Fibroblast of the aortic adventitia (primary cell): Measurements from ENCODE around the gene SLC28A1. TPM values are rescaled to one million over a fixed set of nuclear protein-coding genes. Genes with fewer than 3 reads are reported as not detected.

Source experiments
- DNase-seq: peaks from one replicate; pipeline ENCODE4 v3.0.0-alpha.2; 2010; ENCODE audit warnings: low read depth
- H3K4me3 ChIP-seq: 2 replicates; pipeline ENCODE4 v1.5.1; 2011; ENCODE audit warnings: low read depth, mild to moderate bottlenecking, control low read depth, low read length, moderate library complexity
- CTCF ChIP-seq: IDR thresholded peaks from 2 replicates; pipeline ENCODE4 v1.5.1; 2011; ENCODE audit warnings: mild to moderate bottlenecking, low read length, control low read depth, inconsistent platforms; ENCODE audit not compliant: insufficient read depth
- total RNA-seq: library from RNA; depleted of rRNA; stranded (reverse); fragments of >200 nt; gene quantifications from 2 replicates; pipeline ENCODE4 v1.2.3, GENCODE V29; 2012; ENCODE audit warnings: low replicate concordance

Gene SLC28A1
- total RNA-seq, 1 donor: not detected

GRCh38 chr15:84960391-84961113 lies 76.1 kb downstream of the SLC28A1 start:
- no peak for TF ChIP-seq CTCF
- no peak for DNase-seq

GRCh38 chr15:84961114-84961452 lies 76.6 kb downstream of the SLC28A1 start:
- peak; percentile 74 for DNase-seq
- no peak for TF ChIP-seq CTCF
- no peak overlapping the region for H3K4me3 ChIP-seq

More at GRCh38 chr15:84960391-84961113, 76.1 kb downstream of the SLC28A1 start:
- H3K4me3 ChIP-seq: no peak overlapping the region

GRCh38 chr15:84961707-84962106 lies 77.2 kb downstream of the SLC28A1 start:
- TF ChIP-seq CTCF: no peak
- H3K4me3 ChIP-seq: no peak overlapping the region
- DNase-seq: no peak

- TF ChIP-seq CTCF: no peak
- DNase-seq: no peak
- no peak overlapping the region for H3K4me3 ChIP-seq
Measured at GRCh38 chr15:84962955-84963354, 78.5 kb downstream of the SLC28A1 start.

GRCh38 chr15:84967380-84967779 lies 82.9 kb downstream of the SLC28A1 start:
- DNase-seq: peak; percentile 20
- no peak for TF ChIP-seq CTCF
- H3K4me3 ChIP-seq: no peak overlapping the region

GRCh38 chr15:84968301-84968700 lies 83.8 kb downstream of the SLC28A1 start:
- DNase-seq: no peak
- H3K4me3 ChIP-seq: no peak overlapping the region
- no peak for TF ChIP-seq CTCF

GRCh38 chr15:84969257-84969656 lies 84.8 kb downstream of the SLC28A1 start:
- no peak for TF ChIP-seq CTCF
- no peak overlapping the region for H3K4me3 ChIP-seq
- DNase-seq: no peak
